ENCODE data around the gene COPS4.
A peak's percentile ranks its signal among the peaks of the same experiment; 100 is the strongest.
"Not testable (repeated sequence)": the region's sequence is repeated elsewhere in the genome, so short reads cannot be mapped to it uniquely, and the experiment has no call there.

The COPS4 gene

DNA sequence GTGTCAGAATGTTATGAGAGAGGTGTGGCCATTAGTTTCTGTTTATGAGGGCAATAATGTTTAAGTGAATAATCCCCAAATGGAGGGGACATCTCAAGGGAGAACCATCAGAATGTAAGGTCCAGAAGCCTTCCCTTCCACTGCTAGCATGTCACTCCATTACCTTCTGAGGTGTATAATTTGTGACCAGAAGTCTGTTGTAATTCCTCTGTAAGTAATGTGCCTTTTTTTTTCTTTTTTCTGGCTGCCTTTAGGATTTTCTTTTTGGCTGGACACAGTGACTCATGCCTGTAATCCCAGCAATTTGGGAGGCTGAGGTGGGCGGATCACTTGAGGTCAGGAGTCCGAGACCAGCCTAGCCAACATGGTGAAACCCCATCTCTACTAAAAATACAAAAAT is 10.8 kb upstream of the COPS4 start:
- no peak for DNase-seq

DNA sequence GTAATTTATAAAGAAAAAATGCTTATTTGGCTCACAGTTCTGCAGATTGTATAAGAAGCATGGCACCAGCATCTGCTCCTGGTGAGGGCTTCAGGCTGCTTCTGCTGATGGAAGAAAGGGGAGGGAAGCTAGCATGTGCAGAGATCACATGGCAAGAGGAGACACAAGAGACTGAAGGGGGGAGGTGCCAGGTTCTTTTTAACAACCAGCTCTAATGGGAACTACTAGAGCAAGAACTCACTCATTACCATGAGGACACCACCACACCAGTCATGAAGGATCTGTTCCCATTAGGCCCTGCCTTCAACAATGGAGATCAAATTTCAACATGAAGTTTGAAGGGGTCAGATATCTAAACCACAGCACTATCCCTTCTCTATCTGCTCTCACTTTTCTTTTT is 9.4 kb upstream of the COPS4 start:
- no peak for DNase-seq

DNA sequence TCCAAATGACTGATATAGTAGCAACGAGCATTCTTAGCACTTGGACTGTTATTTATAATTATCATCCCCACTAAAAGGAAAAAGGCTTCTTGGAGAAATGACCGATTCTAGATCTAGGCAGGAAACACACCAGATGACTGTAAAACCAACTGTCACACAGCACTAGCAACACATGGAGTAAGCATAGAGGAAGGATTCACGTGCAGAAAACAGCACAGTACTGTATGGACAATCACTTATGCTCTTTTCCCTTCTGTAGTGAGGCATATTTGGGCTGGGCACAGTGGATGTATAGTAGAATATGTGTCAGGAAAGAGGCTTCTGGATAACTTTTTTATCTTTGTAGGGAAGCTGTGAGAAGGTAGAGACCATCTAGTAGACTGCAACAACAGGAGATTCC is 6.0 kb upstream of the COPS4 start:
- no peak for DNase-seq

DNA sequence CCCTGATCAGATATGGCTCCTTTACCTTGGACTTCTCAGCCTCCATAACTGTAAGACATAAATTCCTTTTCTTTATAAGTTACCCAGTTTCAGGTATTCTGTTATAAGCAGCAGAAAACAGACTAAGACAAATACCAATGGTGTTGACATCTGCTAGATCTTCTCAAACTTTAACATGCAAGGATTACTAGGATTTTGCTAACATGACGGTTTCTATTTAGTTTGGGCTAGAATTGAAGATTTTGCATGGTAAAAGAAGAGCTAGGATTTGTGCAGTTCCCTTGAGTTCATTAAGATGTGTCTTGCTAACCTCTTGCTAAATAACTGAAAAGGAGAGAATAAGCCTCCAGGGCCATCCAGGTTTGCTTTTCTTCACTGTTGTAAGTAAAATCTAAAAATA is 5.3 kb upstream of the COPS4 start:
- no peak for DNase-seq

DNA sequence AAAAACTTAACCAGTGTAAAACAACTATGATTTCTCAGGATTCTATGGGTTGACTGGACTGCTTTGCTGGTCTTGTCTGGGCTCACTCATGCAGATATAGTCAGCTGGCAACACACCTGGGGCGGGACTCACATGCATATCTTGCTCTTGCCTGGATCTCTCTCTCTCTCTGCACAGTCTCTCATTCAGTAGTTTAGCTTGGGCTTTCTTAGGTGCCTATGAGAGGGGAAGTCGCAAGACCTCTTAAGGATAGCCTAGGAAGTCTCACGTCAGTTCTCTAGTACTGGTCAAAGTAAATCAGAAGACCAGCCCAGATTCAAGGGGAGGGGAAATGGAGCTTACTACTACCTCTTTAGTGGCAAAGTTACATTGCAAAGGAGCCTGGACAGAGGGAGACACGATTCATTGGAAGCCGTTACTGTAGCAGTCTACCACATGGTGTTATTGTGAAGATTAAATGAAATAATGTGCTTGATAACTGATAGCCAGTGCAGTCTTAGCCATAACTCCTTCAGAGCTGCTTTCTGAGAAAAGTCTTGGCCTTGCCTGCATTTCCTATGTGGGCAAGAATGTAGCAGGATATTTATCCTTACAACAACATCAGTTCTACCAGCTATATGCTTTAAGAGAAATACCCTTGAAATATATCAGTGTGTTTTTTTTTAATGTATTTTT is 2.1 kb downstream of the COPS4 start:
- no peak for DNase-seq

DNA sequence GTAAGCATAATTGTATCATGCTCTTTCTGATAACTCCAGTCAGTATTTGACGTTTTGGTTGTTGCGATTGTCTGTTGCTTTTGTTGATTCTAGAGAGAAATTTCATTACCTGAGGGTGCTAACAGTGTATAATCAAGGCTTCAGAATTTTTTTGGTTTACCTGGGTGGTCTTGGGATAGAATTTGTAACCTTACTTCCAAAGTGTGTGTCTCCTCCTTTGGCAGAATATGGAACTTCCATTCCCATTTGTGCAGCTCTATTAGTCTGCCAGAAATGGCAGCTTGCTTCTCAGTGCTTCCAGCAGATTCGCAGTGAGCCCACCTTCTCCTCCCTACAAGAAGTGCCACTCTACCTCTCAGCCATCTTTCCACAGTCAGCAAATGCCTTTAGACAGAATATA is 5.3 kb downstream of the COPS4 start:
- DNase-seq, result no peak

DNA sequence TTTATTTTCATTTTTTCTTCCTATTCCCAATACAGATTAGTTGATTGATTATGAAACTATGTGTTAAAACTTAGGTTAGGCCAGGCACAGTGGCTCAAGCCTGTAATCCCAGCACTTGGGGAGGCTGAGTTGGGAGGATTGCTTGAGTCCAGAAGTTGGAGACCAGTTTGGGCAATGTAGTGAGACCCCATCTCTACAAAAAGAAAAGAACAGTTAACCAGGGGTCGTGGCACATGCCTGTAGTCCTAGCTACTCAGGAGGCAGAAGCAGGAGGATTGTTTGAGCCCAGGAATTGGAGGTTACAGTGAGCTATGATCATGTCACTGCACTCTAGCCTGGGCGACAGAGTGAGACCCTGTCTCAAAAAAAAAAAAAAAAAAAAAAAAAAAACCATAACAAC is 8.2 kb downstream of the COPS4 start:
- DNase-seq, result not testable (repeated sequence)

DNA sequence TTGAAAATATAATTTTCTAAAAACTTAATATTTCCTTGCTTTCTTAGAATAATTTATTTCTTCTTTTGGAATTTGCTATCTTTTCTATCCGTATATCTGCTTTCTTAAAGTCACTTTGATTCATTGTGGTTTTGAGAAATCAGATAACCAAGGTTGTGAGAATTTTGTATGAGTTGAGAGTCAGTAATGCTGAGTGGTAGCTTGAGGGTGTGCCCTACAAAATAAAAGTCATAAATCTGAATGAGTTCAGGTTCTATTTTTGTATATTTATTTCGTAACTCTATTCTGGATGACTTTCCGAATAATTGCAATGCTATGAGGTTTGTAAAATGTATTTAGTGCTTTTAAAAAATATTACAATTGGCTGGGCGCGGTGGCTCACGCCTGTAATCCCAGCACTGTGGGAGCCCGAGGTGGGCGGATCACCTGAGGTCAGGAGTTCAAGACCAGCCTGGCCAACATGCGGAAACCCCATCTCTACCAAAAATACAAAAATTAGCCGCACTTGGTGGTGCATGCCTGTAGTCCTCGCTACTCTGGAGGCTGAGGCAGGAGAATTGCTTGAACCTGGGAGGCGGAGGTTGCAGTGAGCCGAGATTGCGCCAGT is 8.9 kb downstream of the COPS4 start:
- DNase-seq, result no peak

DNA sequence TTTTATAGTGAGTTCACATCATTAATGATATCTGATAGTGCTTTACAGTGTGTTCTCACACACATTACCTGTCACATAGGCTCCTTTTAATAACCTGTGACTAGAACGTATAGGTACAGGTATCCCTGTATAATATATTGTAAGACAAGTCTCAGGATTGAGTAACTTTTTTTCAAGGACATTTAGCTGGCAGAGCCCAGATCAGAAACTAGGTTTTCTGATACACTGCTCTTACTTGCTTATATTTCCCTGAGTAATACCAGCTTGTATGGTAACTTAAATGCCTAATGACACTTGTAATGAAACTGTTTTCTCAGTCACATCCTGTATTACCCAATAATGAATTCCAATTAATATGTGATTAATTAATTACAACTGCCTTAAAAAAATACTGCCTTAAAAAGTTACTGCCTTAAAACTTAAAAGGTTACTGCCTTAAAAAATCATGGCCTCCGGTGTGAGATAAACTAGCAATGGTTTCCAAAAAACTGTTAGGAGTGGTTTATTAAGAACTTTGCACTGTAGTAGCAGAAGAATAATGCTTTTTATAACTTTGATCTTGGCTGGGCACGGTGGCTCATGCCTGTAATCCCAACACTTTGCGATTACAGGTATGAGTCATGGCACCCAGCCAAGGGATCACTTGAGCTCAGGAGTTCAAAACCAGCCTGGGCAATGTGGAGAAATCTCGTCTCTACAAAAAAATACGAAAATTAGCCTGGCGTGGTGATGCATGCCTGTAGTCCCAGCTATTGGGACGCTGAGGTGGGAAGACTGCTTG is 11.9 kb downstream of the COPS4 start:
- no peak for DNase-seq

DNA sequence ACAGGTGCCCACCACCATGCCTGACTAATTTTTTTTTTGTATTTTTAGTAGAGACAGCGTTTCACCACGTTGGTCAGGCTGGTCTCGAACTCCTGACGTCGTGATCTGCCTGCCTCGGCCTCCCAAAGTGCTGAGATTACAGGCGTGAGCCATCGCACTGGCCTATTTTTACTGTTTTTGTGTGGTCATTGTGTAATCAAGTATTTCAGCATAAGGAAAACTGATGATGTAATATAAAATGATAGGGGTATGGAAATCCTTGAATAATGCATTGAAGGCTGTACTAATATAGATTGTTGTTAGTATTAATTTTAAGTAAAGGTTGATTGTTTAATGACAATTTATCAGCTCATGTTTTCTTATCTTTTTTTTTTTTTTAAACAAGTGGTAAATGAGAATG is 13.8 kb downstream of the COPS4 start:
- not testable (repeated sequence) for DNase-seq

DNA sequence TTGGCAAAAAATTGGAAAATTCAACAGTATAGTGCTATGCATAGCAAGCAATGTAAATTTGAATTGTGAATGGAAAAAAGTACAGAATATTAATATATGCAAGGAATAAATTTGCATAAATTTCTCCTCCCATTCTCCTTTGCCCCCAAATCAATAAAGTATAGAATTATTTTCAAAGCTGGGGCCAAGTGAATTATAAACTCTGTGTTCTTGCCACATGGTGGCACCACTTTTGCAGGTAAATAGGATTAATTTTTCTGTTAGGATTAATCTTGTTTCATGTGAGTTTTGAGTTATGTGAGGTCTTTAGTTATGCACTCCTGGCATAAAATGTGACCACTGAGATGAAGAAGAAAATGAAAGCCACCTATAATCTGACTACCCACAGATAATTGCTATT is 19.9 kb downstream of the COPS4 start:
- no peak for DNase-seq

DNA sequence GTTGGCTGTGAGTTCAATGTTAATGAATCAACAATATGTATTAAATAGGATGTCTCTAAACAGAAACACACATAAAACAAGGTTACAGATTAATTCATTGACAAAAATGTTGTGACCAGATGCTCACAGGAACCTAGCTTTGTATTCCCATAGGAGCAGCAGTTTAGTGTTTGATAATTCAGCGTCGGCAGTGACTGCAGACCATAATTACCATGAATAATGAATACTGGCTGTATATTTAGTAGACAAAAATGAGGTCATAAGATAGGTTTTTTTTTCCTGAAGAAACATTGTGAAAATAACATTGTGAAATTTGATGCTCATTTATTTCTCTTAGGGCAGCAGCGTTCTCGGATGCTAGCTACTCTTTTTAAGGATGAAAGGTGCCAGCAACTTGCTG is 27.8 kb downstream of the COPS4 start:
- DNase-seq, result no peak

DNA sequence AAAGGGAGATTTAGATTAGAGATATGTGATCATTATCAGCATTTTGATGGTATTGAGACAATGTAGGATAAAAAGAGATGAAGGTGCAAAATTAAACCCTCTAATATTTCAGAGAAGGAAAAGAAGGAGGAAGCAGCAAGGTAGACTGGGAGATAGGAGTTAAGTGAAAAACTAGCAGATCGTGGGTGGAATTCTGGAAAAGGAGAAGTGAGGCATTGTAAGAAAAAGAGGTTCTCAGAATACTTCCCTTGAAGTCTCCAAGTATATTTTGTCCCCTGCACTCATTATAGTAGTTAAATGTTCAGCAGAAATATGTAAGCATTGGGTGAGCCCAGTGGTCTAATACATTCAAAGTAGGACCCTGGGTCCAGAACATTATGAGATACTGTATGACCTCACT is 30.3 kb downstream of the COPS4 start:
- DNase-seq, result no peak

DNA sequence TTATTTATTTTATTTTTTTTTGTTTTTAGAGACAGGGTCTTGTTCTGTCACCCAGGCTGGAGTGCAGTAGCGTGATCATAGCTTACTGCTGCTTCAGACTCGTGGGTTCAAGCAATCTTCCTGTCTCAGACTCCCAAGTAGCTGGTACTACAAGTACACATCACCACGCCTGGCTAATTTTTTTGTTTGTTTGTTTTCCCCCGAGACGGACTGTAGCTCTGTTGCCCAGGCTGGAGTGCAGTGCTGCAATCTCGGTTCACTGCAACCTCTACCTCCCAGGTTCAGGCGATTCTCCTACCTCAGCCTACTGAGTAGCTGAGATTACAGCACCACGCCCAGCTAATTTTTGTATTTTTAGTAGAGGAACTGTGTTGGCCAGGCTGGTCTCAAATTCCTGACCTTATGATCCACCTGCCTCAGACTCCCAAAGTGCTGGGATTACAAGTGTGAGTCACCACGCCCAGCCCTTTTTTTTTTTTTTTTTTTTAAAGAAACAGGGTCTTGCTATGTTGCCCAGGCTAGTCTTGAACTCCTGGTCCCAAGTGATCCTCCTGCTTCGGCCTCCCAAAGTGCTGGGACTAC is 32.2 kb downstream of the COPS4 start:
- no peak for DNase-seq

DNA sequence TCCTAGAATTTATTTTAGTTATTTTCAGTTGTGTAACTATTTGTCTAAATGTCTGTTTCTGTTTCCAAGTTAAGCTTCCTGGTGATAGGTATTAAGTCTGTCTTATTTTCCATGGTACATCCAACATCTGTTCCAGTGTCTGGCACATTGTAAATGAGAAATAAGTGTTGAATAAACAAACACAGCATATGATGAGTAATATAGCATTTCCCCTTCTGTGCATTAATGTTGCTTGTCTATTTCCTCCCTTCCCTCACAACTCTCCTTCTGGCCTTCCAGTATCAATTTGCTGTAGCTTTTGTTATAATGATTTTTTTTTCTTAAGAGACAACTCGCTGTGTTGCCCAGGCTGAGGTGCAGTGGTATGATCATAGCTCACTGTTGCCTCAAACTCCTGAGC is 36.1 kb downstream of the COPS4 start:
- no peak for DNase-seq

DNA sequence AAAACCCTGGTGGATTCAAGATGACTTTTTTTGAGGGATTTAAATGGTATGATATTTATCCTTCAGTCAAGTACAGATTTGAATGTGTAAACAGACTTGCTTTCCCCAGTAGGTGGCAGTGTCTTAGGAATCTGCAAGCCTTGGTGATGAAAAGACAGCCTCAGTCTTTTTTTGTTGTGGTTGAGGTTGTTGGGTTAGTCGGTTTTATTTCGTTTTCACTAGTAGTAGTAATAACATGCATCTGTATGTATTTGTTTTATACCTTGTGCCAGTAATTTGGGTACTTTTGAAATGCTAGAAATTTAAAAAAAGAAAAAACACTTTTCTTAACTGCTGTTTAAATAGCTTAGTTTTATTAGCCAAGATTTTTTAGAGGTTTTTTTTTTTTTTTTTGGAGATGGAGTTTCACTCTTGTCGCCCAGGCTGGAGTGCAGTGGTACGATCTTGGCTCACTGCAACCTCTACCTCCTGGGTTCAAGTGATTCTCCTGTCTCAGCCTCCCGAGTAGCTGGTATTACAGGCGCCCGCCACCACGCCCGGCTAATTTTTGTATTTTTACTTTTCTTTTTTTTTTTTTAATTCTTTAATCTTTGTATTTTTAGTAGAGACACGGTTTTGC is 39.2 kb downstream of the COPS4 start:
- no peak for DNase-seq

DNA sequence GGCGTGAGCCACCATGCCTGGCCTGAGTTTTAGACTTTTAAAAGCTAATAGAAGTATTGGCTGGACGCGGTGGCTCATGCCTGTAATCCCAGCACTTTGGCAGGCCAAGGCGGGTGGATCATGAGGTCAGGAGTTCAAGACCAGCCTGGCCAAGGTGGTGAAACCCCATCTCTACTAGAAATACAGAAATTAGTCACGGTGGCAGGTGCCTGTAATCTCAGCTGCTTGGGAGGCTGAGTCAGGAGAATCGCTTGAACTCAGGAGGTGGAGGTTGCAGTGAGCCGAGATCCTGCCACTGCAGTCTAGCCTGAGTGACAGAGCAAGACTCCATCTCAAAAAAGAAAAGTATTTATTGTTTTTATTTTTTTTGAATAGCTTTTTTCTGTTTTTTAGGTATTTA is 39.8 kb downstream of the COPS4 start:
- DNase-seq, result not testable (repeated sequence)

DNA sequence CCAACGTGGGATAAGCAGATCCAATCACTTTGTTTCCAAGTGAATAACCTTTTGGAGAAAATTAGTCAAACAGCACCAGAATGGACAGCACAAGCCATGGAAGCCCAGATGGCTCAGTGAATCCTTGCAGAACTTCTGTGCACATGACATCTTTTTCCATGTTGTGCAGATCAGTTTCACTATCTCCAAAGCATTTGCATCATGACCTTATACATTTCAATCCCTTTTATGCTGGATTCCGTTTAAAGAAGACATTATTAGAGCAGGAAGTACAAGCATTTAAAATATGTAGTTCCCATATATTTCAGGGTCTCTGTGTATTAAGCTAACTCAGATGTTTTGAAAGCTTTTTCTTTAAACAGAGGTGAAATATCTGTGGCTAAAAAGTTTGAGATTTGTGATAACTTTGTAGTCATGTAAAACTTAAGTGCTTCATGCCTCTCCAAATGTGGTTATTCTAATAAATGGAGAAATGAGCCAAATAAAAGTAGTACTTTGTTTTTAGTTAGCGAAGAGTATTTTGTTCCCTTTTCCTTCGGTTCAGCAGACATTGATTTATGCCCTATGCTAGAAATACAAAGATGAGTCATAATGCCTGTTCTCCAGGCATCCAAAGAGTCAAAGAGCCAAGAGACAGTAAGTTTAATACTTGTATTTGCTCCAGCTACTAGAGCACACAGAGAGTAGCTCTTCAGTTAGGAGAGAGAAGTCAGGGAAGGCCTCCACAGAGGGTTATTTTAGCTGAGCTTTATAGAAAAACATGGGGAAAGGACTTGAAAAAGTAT is 40.5 kb downstream of the COPS4 start:
- no peak for DNase-seq

DNA sequence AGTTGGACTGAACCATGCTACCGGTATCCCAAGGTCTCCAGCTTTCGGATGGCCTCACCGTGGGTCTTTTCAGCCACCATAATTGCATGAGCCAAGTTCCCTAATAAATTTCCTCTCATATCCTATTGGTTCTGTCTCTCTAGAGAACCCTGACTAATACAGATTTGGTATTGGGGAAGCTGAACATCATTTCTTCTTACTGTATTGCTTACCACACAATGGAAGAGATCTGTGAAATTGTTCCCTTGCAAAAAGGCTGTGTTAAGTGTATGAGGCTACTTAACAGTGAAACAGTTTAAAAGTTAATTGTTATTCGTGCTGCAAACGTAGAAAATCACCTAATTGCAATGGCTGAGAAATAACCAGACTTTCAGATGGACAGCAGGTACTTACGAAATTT is 45.6 kb downstream of the COPS4 start:
- DNase-seq, result no peak

DNA sequence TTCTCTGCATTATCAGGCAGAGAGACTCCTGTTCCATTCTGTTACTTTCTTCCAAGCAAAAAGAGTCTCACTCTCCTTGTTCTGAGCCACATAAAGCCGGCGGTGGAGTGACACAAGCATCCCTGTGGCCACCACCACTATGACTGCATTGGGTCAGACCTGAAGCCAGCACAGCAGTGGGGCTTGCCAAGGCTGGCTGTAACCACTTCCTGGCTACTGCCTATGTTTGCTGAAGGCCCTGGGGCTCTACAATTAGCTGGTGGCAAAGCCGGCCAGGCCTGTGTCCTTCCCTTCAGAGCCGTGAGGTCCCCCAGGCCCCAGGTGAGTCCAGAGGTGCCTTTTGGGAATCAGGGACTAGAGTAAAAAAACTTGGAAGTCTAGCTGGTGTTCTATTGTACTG is 47.8 kb downstream of the COPS4 start:
- DNase-seq, result no peak

DNA sequence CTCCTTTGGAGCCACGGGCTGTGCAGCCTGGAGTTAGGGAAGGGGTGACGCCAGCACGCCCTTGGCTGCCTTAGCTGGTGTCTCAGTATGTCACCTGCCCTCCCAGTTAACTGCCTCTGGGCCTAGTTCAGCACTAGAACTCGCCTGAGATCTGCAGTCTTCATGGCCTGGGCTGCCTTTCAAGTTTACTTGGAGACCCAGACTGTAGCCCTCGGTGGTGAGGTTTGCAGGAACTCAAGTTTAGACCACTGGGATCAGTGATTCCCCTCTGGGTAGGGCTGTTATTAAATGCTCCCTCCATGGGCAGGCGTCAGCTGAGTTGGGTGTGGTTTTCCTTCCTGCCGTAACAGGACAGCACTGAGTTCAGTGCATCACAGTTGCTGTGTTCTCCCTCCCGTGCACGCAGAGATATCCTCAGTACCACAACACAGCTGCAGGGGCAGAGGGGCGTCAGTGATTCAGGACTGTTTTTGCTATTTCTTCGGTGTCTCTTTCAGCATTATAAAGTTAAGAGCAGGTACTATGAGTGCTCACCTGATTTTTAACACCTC is 49.0 kb downstream of the COPS4 start:
- peak; percentile 34 for DNase-seq

DNA sequence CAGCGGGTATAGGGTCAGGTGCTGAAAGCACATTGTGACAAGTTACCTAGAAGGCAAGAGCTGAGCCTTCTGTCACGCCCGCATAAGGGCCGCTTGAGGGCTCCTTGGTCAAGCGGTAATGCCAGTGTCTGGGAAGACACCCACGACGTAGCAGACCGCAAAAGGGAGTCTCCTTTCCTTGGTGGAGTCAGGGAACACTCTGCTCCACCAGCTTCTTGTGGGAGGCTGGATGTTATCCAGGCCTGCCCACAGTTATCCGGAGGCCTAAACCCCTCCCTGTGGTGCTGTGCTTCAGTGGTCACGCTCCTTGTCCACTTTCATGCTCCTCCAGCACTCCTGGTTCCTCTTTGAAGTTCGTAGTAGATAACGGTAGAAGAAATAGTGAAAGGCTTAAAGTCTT is 50.0 kb downstream of the COPS4 start:
- DNase-seq, result not testable (repeated sequence)
